Bladder microvascular endothelial cell (primary cell): Measurements from ENCODE around the gene VSIG1. TPM values are rescaled to one million over a fixed set of nuclear protein-coding genes. Genes with fewer than 3 reads are reported as not detected.

Experiments used
- total RNA-seq: library from RNA; depleted of rRNA; stranded (reverse); fragments of >200 nt; gene quantifications from 2 replicates; pipeline ENCODE4 v1.2.3, GENCODE V29; 2014

Gene VSIG1
- 0.81 and 1.0 TPM in 2 replicates for total RNA-seq

DNA sequence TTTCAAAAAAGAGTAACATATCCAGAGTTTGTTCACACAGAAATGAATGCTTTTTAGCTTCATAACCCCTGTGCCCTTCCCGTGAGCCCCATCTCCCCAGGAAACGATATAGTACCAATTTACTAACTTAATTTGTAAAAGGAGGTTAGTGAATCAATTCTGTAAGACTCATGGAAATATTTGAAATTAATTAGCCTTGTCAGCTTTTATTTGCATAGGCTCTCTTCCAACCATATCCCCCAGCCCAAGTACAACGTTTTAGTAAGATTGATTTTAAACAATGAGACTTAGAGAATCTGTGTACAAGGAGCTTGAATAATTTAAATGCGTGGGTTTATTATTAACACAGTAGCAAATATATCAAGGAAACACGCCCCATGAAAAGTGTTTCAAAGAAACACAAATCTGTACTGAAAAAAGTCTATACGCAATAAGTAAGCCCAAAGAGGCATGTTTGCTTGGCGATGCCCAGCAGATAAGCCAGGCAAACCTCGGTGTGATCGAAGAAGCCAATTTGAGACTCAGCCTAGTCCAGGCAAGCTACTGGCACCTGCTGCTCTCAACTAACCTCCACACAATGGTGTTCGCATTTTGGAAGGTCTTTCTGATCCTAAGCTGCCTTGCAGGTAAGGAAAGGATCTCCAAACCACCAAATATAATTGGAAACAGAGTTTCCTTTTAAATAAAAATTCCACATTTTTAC lies at the start of gene VSIG1:
Gene VSIG1, plus strand, starts transcription at position 512 of the 703 bp plus-strand sequence. Its CDS starts 66 bp downstream, at position 578.

DNA sequence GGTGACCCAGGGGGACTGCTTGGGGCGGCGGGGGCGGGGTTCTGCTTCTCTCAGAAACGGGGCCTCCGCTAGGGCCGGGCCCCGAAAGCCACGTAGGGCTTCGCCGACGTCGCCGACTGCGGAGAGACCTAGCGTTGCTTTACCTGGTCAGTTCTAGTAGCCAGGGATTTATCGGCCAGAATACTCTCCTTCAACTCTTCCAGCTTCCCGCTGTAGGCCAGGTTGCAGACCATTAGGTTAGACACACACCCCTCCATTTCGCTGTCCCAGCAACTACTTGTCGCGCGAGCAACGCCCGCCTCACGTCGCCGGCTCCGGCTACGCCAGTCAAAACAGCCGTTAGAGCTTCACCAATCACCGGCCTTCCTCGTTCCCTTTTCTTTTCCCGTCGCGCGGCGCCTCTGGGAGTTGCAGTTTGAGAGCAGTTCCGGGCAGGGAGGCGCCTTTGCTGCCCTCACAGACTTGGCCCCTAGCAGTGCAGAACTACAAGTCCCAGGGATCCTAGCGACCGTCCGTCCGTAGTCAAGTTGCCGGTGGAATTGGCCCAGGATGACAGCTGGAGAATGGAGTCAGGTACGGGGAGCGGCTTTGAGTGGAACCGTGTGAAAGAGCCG lies 46.5 kb downstream of the VSIG1 start, which contains the start of the genes ATG4A and PSMD10:
Gene ATG4A, plus strand, starts transcription at position 515 of the 614 bp plus-strand sequence. Its CDS starts 49 bp downstream, at position 564.
Gene PSMD10, minus strand, starts transcription at position 279 of the 614 bp plus-strand sequence. Its CDS starts 22 bp downstream, at position 257.

Other genes starting within 250 kb of the VSIG1 start
- gene MID2, start 219.2 kb upstream of the VSIG1 start, total RNA-seq: 41.8 and 138 TPM in 2 replicates
- gene TEX13B, start 62.7 kb upstream of the VSIG1 start, total RNA-seq: not detected in 2 replicates
- 90.6 and 101 TPM in 2 replicates for gene PSMD10, start 46.5 kb downstream of the VSIG1 start, total RNA-seq
- gene ATG4A, start 46.7 kb downstream of the VSIG1 start, total RNA-seq: 27.0 and 33.0 TPM in 2 replicates